Lung (tissue), 12 donors: ENCODE data around the gene MAP10. TPM values are rescaled to one million over a fixed set of nuclear protein-coding genes. Genes with fewer than 3 reads are reported as not detected.

Experiments
- ATAC-seq: fragments of 200-7000 bp; cut with Tn5 transposase; one replicate; pipeline ENCODE4 v1.9.1; 2020; ENCODE audit warnings: moderate number of reproducible peaks; ENCODE audit not compliant: insufficient read depth, low FRiP score
- DNase-seq, 3 donors: peaks; one replicate each; pipeline ENCODE4 v3.0.0-alpha.2; 2013 to 2017
- H3K27ac ChIP-seq, 2 donors: one replicate each; pipeline ENCODE4 v1.5.1; 2013; ENCODE audit warnings: mild to moderate bottlenecking in 2 of 2, moderate library complexity in 2 of 2, control low read depth in 1 of 2, inconsistent platforms in 1 of 2, low read depth in 1 of 2, low read length in 1 of 2
- H3K27me3 ChIP-seq, 3 donors: one replicate each; pipeline ENCODE4 v1.5.1; 2013; ENCODE audit warnings: low read length in 2 of 3; ENCODE audit not compliant: control insufficient read depth in 3 of 3, insufficient read depth in 3 of 3
- H3K36me3 ChIP-seq, 4 donors: one replicate each; pipeline ENCODE4 v1.5.1; 2013; ENCODE audit warnings: low read length in 4 of 4, mild to moderate bottlenecking in 1 of 4, moderate library complexity in 1 of 4; ENCODE audit not compliant: control insufficient read depth in 4 of 4, insufficient read depth in 4 of 4
- H3K4me1 ChIP-seq, 5 donors: one replicate each; pipeline ENCODE4 v1.5.1; 2013; ENCODE audit warnings: low read length in 5 of 5, mild to moderate bottlenecking in 2 of 5, moderate library complexity in 1 of 5; ENCODE audit not compliant: control insufficient read depth in 5 of 5, insufficient read depth in 5 of 5
- H3K4me3 ChIP-seq: one replicate; pipeline ENCODE4 v1.5.1; 2013; ENCODE audit warnings: mild to moderate bottlenecking, control low read depth, moderate library complexity
- H3K9ac ChIP-seq, 2 donors: one replicate each; pipeline ENCODE4 v1.5.1; 2013; ENCODE audit warnings: low read length in 2 of 2, control low read depth in 1 of 2; ENCODE audit not compliant: insufficient read depth in 1 of 2
- H3K9me3 ChIP-seq, 4 donors: one replicate each; pipeline ENCODE4 v1.5.1; 2013; ENCODE audit warnings: low read length in 3 of 4, mild to moderate bottlenecking in 1 of 4, moderate library complexity in 1 of 4; ENCODE audit not compliant: control insufficient read depth in 4 of 4, insufficient read depth in 3 of 4
- CTCF ChIP-seq: IDR thresholded peaks from 2 replicates; pipeline ENCODE4 v1.5.1; 2012; ENCODE audit warnings: mild to moderate bottlenecking; ENCODE audit errors: control extremely low read depth, extremely low read depth
- WGBS, 2 donors: extraction: QIAGEN DNeasy Blood & Tissue Kit; methylation state at CpG; one replicate each; pipeline ENCODE4 v1.1.7; 2013; 5-methylcytosine and 5-hydroxymethylcytosine counted together
- polyA plus RNA-seq, 2 donors: library from polyadenylated mRNA; stranded (reverse); fragments of 200-250 nt; gene quantifications; one replicate each; pipeline ENCODE4 v1.2.1, GENCODE V29; 2013
- total RNA-seq, 2 donors: library from RNA; depleted of rRNA in 1 of 2; stranded (reverse); fragments of >200 nt in 1 of 2; gene quantifications; one replicate each; pipeline ENCODE4 v1.2.1, GENCODE V29; 2014 to 2021
- donor health status: control.
- donor health status: control.
- donor health status: Bipolar disorder and iron deficiency.
- donor health status: healthy.
- donor health status: DM: yes; HTN: yes; CAD: no.

Gene MAP10
- total and polyA plus RNA-seq, 4 donors, result 0.57 to 3.0 (median 2.1) TPM

- no peak for ATAC-seq
- Histone ChIP-seq H3K9ac (no peak overlapping the region), H3K9me3 (peaks cover 0 to 1% (median 0%) of the 10 kb centered on the region in 4 donors), H3K27me3 (no peaks in the 10 kb centered on the region), H3K36me3 (no peaks in the 10 kb centered on the region), H3K27ac (no peak overlapping the region), H3K4me1 (peaks cover 0 to 33% (median 12%) of the 10 kb centered on the region in 5 donors), H3K4me3 (no peak overlapping the region)
- DNase-seq, result peak; percentile 30 to 90 (median 89)
- 67 to 82% methylated on average over 6 of the region's 6 CpGs for WGBS, 2 donors
- TF ChIP-seq CTCF, result no peak
Observed at GRCh38 chr1:232797856-232798510, 7.2 kb upstream of the MAP10 start.

GRCh38 chr1:232798920-232799319, 6.3 kb upstream of the MAP10 start:
- TF ChIP-seq CTCF, result no peak
- no peaks in the 10 kb centered on the region for H3K36me3 ChIP-seq
- H3K9me3 ChIP-seq, result no peaks in the 10 kb centered on the region
- peaks cover 0 to 30% (median 9%) of the 10 kb centered on the region in 5 donors for H3K4me1 ChIP-seq
- H3K27me3 ChIP-seq, result no peaks in the 10 kb centered on the region
- no peak for DNase-seq
- H3K4me3 ChIP-seq, result no peak overlapping the region
- H3K9ac ChIP-seq, result no peak overlapping the region
- WGBS, 2 donors, result 95 to 97% methylated on average over 2 of the region's 2 CpGs
- H3K27ac ChIP-seq, result no peak overlapping the region
- ATAC-seq, result no peak

GRCh38 chr1:232806186-232806510, 932 bp downstream of the MAP10 start:
- no peak for TF ChIP-seq CTCF
- WGBS, 2 donors, result 75 to 76% methylated on average over 3 of the region's 3 CpGs
- no peaks in the 10 kb centered on the region for H3K36me3 ChIP-seq
- H3K4me3 ChIP-seq, result no peak overlapping the region
- ATAC-seq (no peak), DNase-seq (no peak)
- H3K9me3 ChIP-seq, result peaks cover 0 to 3% (median 0%) of the 10 kb centered on the region in 4 donors
- H3K9ac ChIP-seq, result no peak overlapping the region
- peaks cover 3 to 28% (median 10%) of the 10 kb centered on the region in 5 donors for H3K4me1 ChIP-seq
- H3K27me3 ChIP-seq, result no peaks in the 10 kb centered on the region
- peak overlapping the region; percentile 91 to 92 for H3K27ac ChIP-seq

- Histone ChIP-seq H3K27me3 (no peaks in the 10 kb centered on the region), H3K4me1 (peaks cover 0 to 17% (median 4%) of the 10 kb centered on the region in 5 donors), H3K4me3 (no peak overlapping the region), H3K27ac (no peak overlapping the region), H3K9me3 (peaks cover 0 to 3% (median 0%) of the 10 kb centered on the region in 4 donors), H3K9ac (no peak overlapping the region), H3K36me3 (no peaks in the 10 kb centered on the region)
- WGBS, 2 donors, result 64 to 75% methylated on average over 2 of the region's 2 CpGs
- no peak for DNase-seq
- no peak for TF ChIP-seq CTCF
- no peak for ATAC-seq
Observed at GRCh38 chr1:232810856-232811255, 5.6 kb downstream of the MAP10 start.
